GM12872 (cell line): ENCODE measurements around the gene PIGS.

Source experiments
- CTCF ChIP-seq: IDR thresholded peaks from 3 replicates; pipeline ENCODE4 v1.5.1; 2011; ENCODE audit warnings: low read depth, mild to moderate bottlenecking, low read length, moderate library complexity; ENCODE audit not compliant: insufficient read depth

The PIGS gene

GRCh38 chr17:28523186-28523585 lies 48.1 kb downstream of the PIGS start:
- TF ChIP-seq CTCF: no peak

GRCh38 chr17:28521311-28522085 lies 49.8 kb downstream of the PIGS start:
- no peak for TF ChIP-seq CTCF

GRCh38 chr17:28520687-28521086 lies 50.6 kb downstream of the PIGS start:
- no peak for TF ChIP-seq CTCF

GRCh38 chr17:28519236-28519635 lies 52.1 kb downstream of the PIGS start:
- no peak for TF ChIP-seq CTCF

GRCh38 chr17:28518578-28518977 lies 52.7 kb downstream of the PIGS start:
- no peak for TF ChIP-seq CTCF

GRCh38 chr17:28518132-28518531 lies 53.2 kb downstream of the PIGS start:
- TF ChIP-seq CTCF: no peak

GRCh38 chr17:28515518-28515917 lies 55.8 kb downstream of the PIGS start:
- no peak for TF ChIP-seq CTCF
